GM19035 (cell line): ENCODE results near the gene CXorf58.

ENCODE experiments used
- ATAC-seq: cut with Tn5 transposase; IDR thresholded peaks from one replicate; pipeline ENCODE4 v1.9.1; 2021; ENCODE audit not compliant: unreplicated experiment

Gene CXorf58

GRCh38 chrX:23900220-23900797 lies 7.5 kb upstream of the CXorf58 start:
- ATAC-seq: no peak

- ATAC-seq: no peak
Observed at GRCh38 chrX:23901060-23901459, 6.7 kb upstream of the CXorf58 start.

GRCh38 chrX:23901805-23902204 lies 6.0 kb upstream of the CXorf58 start:
- peak; percentile 56 for ATAC-seq

GRCh38 chrX:23902419-23902818 lies 5.4 kb upstream of the CXorf58 start:
- ATAC-seq: no peak

- ATAC-seq: no peak
Observed at GRCh38 chrX:23904096-23904495, 3.7 kb upstream of the CXorf58 start.

GRCh38 chrX:23907111-23907497 lies 702 bp upstream of the CXorf58 start:
- no peak for ATAC-seq

- no peak for ATAC-seq
Observed at GRCh38 chrX:23908219-23909004, 606 bp downstream of the CXorf58 start.

- no peak for ATAC-seq
Observed at GRCh38 chrX:23911126-23911835, 3.5 kb downstream of the CXorf58 start.

GRCh38 chrX:23919148-23919547 lies 11.3 kb downstream of the CXorf58 start:
- ATAC-seq: no peak

GRCh38 chrX:23919706-23920320 lies 12.0 kb downstream of the CXorf58 start:
- ATAC-seq: no peak

- ATAC-seq: no peak
Observed at GRCh38 chrX:23926015-23926414, 18.2 kb downstream of the CXorf58 start.

- ATAC-seq: no peak
Observed at GRCh38 chrX:23930894-23931604, 23.2 kb downstream of the CXorf58 start.

GRCh38 chrX:23932046-23932445 lies 24.2 kb downstream of the CXorf58 start:
- no peak for ATAC-seq

- ATAC-seq: no peak
Observed at GRCh38 chrX:23935106-23935505, 27.3 kb downstream of the CXorf58 start.

- ATAC-seq: no peak
Observed at GRCh38 chrX:23936180-23936579, 28.4 kb downstream of the CXorf58 start.

- ATAC-seq: no peak
Observed at GRCh38 chrX:23937100-23937499, 29.3 kb downstream of the CXorf58 start.

GRCh38 chrX:23938690-23939089 lies 30.9 kb downstream of the CXorf58 start:
- ATAC-seq: no peak

- no peak for ATAC-seq
Observed at GRCh38 chrX:23939203-23939602, 31.4 kb downstream of the CXorf58 start.

- no peak for ATAC-seq
Observed at GRCh38 chrX:23944234-23944633, 36.4 kb downstream of the CXorf58 start.

- no peak for ATAC-seq
Observed at GRCh38 chrX:23945206-23945605, 37.4 kb downstream of the CXorf58 start.

- ATAC-seq: no peak
Observed at GRCh38 chrX:23952391-23952790, 44.6 kb downstream of the CXorf58 start.
